ENCODE results near the gene RBKS. TPM values are rescaled to one million over a fixed set of nuclear protein-coding genes. Genes with fewer than 3 reads are reported as not detected.
"Not testable (repeated sequence)": the region's sequence is repeated elsewhere in the genome, so short reads cannot be mapped to it uniquely, and the experiment has no call there.

RBKS gene
- total RNA-seq, 1 donor from 2014 or later: 0.83 TPM

- no peaks in the 10 kb centered on the region for H3K4me1 Mint-ChIP-seq (ENCODE audit: unreplicated experiment)
- H3K4me3 Mint-ChIP-seq (ENCODE audit: unreplicated experiment): no peak overlapping the region
- no peak for DNase-seq (ENCODE audit: extremely low spot score, unreplicated experiment)
- H3K27ac Mint-ChIP-seq (ENCODE audit: unreplicated experiment): no peak overlapping the region
- no peaks in the 10 kb centered on the region for H3K36me3 Mint-ChIP-seq (ENCODE audit: unreplicated experiment)
- no peaks in the 10 kb centered on the region for H3K27me3 Mint-ChIP-seq (ENCODE audit: unreplicated experiment)
- no peak for TF ChIP-seq CTCF (IDR thresholded peaks at IDR 0.05)
- peaks cover 5% of the 10 kb centered on the region for H3K9me3 Mint-ChIP-seq (ENCODE audit: unreplicated experiment)
Observed at GRCh38 chr2:27873091-27873490, 17.1 kb downstream of the RBKS start.

- no peak for DNase-seq (ENCODE audit: extremely low spot score, unreplicated experiment)
- H3K36me3 Mint-ChIP-seq (ENCODE audit: unreplicated experiment): no peaks in the 10 kb centered on the region
- H3K4me3 Mint-ChIP-seq (ENCODE audit: unreplicated experiment): no peak overlapping the region
- H3K27ac Mint-ChIP-seq (ENCODE audit: unreplicated experiment): no peak overlapping the region
- no peaks in the 10 kb centered on the region for H3K27me3 Mint-ChIP-seq (ENCODE audit: unreplicated experiment)
- H3K9me3 Mint-ChIP-seq (ENCODE audit: unreplicated experiment): peaks cover 5% of the 10 kb centered on the region
- TF ChIP-seq CTCF (IDR thresholded peaks at IDR 0.05): no peak
- H3K4me1 Mint-ChIP-seq (ENCODE audit: unreplicated experiment): no peaks in the 10 kb centered on the region
Observed at GRCh38 chr2:27871802-27872201, 18.4 kb downstream of the RBKS start.

GRCh38 chr2:27870724-27871123 lies 19.5 kb downstream of the RBKS start:
- TF ChIP-seq CTCF (IDR thresholded peaks at IDR 0.05): no peak
- H3K9me3 Mint-ChIP-seq (ENCODE audit: unreplicated experiment): peaks cover 3% of the 10 kb centered on the region

GRCh38 chr2:27869763-27870162 lies 20.4 kb downstream of the RBKS start:
- no peak for TF ChIP-seq CTCF (IDR thresholded peaks at IDR 0.05)
- Mint-ChIP-seq H3K27ac (ENCODE audit: unreplicated experiment) (no peak overlapping the region), H3K4me3 (ENCODE audit: unreplicated experiment) (no peak overlapping the region), H3K36me3 (ENCODE audit: unreplicated experiment) (no peaks in the 10 kb centered on the region), H3K9me3 (ENCODE audit: unreplicated experiment) (no peaks in the 10 kb centered on the region), H3K27me3 (ENCODE audit: unreplicated experiment) (no peaks in the 10 kb centered on the region), H3K4me1 (ENCODE audit: unreplicated experiment) (peaks cover 6% of the 10 kb centered on the region)
- DNase-seq (ENCODE audit: extremely low spot score, unreplicated experiment): no peak

More at GRCh38 chr2:27870724-27871123, 19.5 kb downstream of the RBKS start:
- Mint-ChIP-seq H3K27me3 (ENCODE audit: unreplicated experiment) (no peaks in the 10 kb centered on the region), H3K4me1 (ENCODE audit: unreplicated experiment) (peaks cover 6% of the 10 kb centered on the region), H3K4me3 (ENCODE audit: unreplicated experiment) (no peak overlapping the region), H3K27ac (ENCODE audit: unreplicated experiment) (no peak overlapping the region), H3K36me3 (ENCODE audit: unreplicated experiment) (no peaks in the 10 kb centered on the region)
- DNase-seq (ENCODE audit: extremely low spot score, unreplicated experiment): no peak

GRCh38 chr2:27866237-27866636 lies 23.9 kb downstream of the RBKS start:
- no peak for DNase-seq (ENCODE audit: extremely low spot score, unreplicated experiment)
- no peak for TF ChIP-seq CTCF (IDR thresholded peaks at IDR 0.05)
- peak overlapping the region; percentile 36 for H3K27ac Mint-ChIP-seq (ENCODE audit: unreplicated experiment)
- H3K36me3 Mint-ChIP-seq (ENCODE audit: unreplicated experiment): no peaks in the 10 kb centered on the region
- H3K4me3 Mint-ChIP-seq (ENCODE audit: unreplicated experiment): no peak overlapping the region
- no peaks in the 10 kb centered on the region for H3K27me3 Mint-ChIP-seq (ENCODE audit: unreplicated experiment)
- H3K9me3 Mint-ChIP-seq (ENCODE audit: unreplicated experiment): no peaks in the 10 kb centered on the region
- H3K4me1 Mint-ChIP-seq (ENCODE audit: unreplicated experiment): peaks cover 6% of the 10 kb centered on the region

GRCh38 chr2:27863955-27864354 lies 26.2 kb downstream of the RBKS start:
- DNase-seq (ENCODE audit: extremely low spot score, unreplicated experiment); H3K9me3 Mint-ChIP-seq (ENCODE audit: unreplicated experiment); H3K4me1 Mint-ChIP-seq (ENCODE audit: unreplicated experiment); H3K36me3 Mint-ChIP-seq (ENCODE audit: unreplicated experiment); H3K4me3 Mint-ChIP-seq (ENCODE audit: unreplicated experiment); H3K27me3 Mint-ChIP-seq (ENCODE audit: unreplicated experiment); H3K27ac Mint-ChIP-seq (ENCODE audit: unreplicated experiment): not testable (repeated sequence)
